ENCODE measurements around the gene CD53. TPM values are rescaled to one million over a fixed set of nuclear protein-coding genes. Genes with fewer than 3 reads are reported as not detected.

CD53 gene
- total RNA-seq, 2 experiments from 2014 or later: 134 to 180 TPM

DNA sequence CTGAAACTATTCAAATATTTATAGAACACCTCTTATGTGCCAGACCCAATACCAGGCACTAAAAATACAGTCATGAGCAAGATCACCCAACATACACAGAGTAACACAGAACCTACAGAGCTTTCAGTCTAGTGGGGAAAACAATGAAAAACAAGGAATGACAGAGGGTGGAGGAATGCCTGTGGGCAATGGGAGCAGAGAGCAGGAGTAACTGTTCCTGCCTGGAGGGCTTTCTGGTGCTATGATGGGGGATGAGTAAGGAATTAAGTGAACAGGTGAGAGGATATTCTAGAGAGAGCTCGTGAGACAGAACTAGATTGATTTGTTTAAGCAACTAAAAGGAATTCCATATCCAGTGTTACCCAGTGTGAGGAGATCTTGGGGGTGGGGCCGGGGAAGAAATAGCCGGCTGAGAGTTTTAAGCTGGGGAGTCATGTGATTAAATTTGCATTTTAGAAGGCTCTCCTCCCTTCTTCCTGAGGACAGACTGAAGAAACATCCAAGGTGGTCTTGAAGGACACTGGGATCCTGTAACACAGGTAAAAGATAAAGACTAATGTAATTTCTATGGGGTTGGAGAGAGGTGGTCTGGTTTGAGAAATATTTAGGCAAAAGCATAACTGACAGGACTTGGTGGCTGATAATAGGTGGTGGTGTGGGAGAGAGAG lies 2.1 kb upstream of the CD53 start:
- peak overlapping the region; percentile 9; the same call in 1 of the 2 replicates for H2AFZ ChIP-seq (ENCODE audit: low read length)
- ChIA-PET CTCF (ENCODE audit: unreplicated experiment) (interaction anchor here (0.6 kb wide), 1 partner anchor 82 kb away, joined by 6 read pairs; no protein-coding TSS in a partner anchor), POLR2A (interaction anchor here (0.6 to 1.7 kb wide), 10 partner anchors 10 to 671 kb away, joined by 3 to 14 read pairs (median 3); no protein-coding TSS in a partner anchor)
- H4K20me1 ChIP-seq (ENCODE audit: insufficient read depth, low read length): no peaks in the 10 kb centered on the region
- peak overlapping the region; percentile 82 for H3K4me3 ChIP-seq (ENCODE audit: low read depth, low read length, poor library complexity, severe bottlenecking)
- intact Hi-C loops (cut with micrococcal nuclease; ENCODE audit: unreplicated experiment): loop anchor here (5.0 to 10.0 kb wide), 4 partner anchors 256 to 754 kb away; partner anchors contain the start of gene RBM15
- peak; percentile 16 for DNase-seq (ENCODE audit: low spot score)
- no peak for TF ChIP-seq EZH2phosphoT487 (IDR thresholded peaks at IDR 0.05; ENCODE audit: borderline replicate concordance, low read depth, low read length)
- TF ChIP-seq, protein P1, sequence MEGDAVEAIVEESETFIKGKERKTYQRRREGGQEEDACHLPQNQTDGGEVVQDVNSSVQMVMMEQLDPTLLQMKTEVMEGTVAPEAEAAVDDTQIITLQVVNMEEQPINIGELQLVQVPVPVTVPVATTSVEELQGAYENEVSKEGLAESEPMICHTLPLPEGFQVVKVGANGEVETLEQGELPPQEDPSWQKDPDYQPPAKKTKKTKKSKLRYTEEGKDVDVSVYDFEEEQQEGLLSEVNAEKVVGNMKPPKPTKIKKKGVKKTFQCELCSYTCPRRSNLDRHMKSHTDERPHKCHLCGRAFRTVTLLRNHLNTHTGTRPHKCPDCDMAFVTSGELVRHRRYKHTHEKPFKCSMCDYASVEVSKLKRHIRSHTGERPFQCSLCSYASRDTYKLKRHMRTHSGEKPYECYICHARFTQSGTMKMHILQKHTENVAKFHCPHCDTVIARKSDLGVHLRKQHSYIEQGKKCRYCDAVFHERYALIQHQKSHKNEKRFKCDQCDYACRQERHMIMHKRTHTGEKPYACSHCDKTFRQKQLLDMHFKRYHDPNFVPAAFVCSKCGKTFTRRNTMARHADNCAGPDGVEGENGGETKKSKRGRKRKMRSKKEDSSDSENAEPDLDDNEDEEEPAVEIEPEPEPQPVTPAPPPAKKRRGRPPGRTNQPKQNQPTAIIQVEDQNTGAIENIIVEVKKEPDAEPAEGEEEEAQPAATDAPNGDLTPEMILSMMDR (conservative IDR thresholded peaks at IDR 0.05; ENCODE audit: low read length): no peak
- H3K4me1 ChIP-seq (ENCODE audit: insufficient read depth, low read length, poor library complexity, severe bottlenecking): peaks cover 39% of the 10 kb centered on the region
- no TSS peak for BruUV-seq (replicated peaks)
- peaks cover 24% of the 10 kb centered on the region; the same call in 1 of the 2 replicates for H3K9me3 ChIP-seq (ENCODE audit: low read length)
- no peaks in the 10 kb centered on the region; the same call in 1 of the 2 replicates for H3K36me3 ChIP-seq (ENCODE audit: insufficient read depth, low read length)
- no peaks in the 10 kb centered on the region for H3K9me2 ChIP-seq (ENCODE audit: insufficient read depth, low read length)
- H3K27ac ChIP-seq (ENCODE audit: low read depth, low read length, poor library complexity, severe bottlenecking): peak overlapping the region; percentile 98
- peak overlapping the region; percentile 95 for H3K4me2 ChIP-seq (ENCODE audit: low read length)
- H3K79me2 ChIP-seq (ENCODE audit: insufficient read depth, low read depth, low read length): peaks cover 28% of the 10 kb centered on the region

DNA sequence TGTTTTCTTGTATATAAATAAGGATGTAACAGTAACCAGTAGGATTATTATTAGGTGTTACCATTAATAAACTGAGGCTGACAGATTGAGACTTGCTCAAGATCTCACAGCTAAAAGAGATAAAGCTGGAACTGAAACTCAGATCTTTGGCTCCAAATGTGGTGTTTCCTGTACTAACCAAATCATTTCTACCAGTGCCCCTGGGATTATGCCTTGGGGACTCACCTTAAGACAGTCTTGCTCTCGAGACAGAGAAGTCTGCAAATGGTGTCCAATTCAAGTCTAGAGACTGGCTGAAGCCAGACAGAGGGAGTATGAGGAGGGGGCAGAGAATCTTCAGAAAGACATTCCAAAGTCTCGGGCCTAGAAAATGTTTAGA lies 593 bp upstream of the CD53 start:
- no peak overlapping the region; the same call in 1 of the 2 replicates for H2AFZ ChIP-seq (ENCODE audit: low read length)
- peaks cover 43% of the 10 kb centered on the region for H3K79me2 ChIP-seq (ENCODE audit: insufficient read depth, low read depth, low read length)
- H3K4me1 ChIP-seq (ENCODE audit: insufficient read depth, low read length, poor library complexity, severe bottlenecking): peaks cover 54% of the 10 kb centered on the region
- peak overlapping the region; percentile 82 for H3K4me3 ChIP-seq (ENCODE audit: low read depth, low read length, poor library complexity, severe bottlenecking)
- H3K9me2 ChIP-seq (ENCODE audit: insufficient read depth, low read length): no peaks in the 10 kb centered on the region
- TF ChIP-seq EZH2phosphoT487 (IDR thresholded peaks at IDR 0.05; ENCODE audit: borderline replicate concordance, low read depth, low read length): no peak
- TF ChIP-seq, protein P1 (conservative IDR thresholded peaks at IDR 0.05; ENCODE audit: low read length): no peak
- H3K27ac ChIP-seq (ENCODE audit: low read depth, low read length, poor library complexity, severe bottlenecking): peak overlapping the region; percentile 98
- no peaks in the 10 kb centered on the region for H4K20me1 ChIP-seq (ENCODE audit: insufficient read depth, low read length)
- intact Hi-C loops (cut with micrococcal nuclease; ENCODE audit: unreplicated experiment): loop anchor here (2.0 to 10.0 kb wide), 6 partner anchors 86 to 752 kb away; partner anchors contain the start of gene RBM15
- peak; percentile 87 for DNase-seq (ENCODE audit: low spot score)
- CTCF ChIA-PET (ENCODE audit: unreplicated experiment): interaction anchor here (1.4 kb wide), 1 partner anchor 86 kb away, joined by 3 read pairs; no protein-coding TSS in a partner anchor
- POLR2A ChIA-PET: interaction anchor here (1.1 to 1.5 kb wide), 3 partner anchors 85 to 347 kb away, joined by 3 to 6 read pairs (median 4); no protein-coding TSS in a partner anchor
- BruUV-seq (replicated peaks): TSS peak; percentile 92
- peak overlapping the region; percentile 95 for H3K4me2 ChIP-seq (ENCODE audit: low read length)
- H3K36me3 ChIP-seq (ENCODE audit: insufficient read depth, low read length): no peaks in the 10 kb centered on the region; the same call in 1 of the 2 replicates
- peaks cover 20% of the 10 kb centered on the region; the same call in 1 of the 2 replicates for H3K9me3 ChIP-seq (ENCODE audit: low read length)
